HCT116 (cell line): ENCODE results near the gene MYH10. TPM values are rescaled to one million over a fixed set of nuclear protein-coding genes. Genes with fewer than 3 reads are reported as not detected.

ENCODE experiments used
- ATAC-seq: fragments of 200-7000 bp; cut with Tn5 transposase; 2 replicates; pipeline ENCODE4 v1.9.1; 2020; ENCODE audit warnings: mild to moderate bottlenecking, moderate library complexity
- BruUV-seq: library from RNA; stranded (reverse); fragments of 400-500 nt; replicated peaks from 2 replicates; lab custom pipeline; 2021; lab: Mats Ljungman, UMichigan
- CTCF ChIA-PET: fragments of 300-600 bp; sonication (Branson Sonifier 250); formaldehyde crosslinking; loops from one replicate; lab custom pipeline; 2021; ENCODE audit warnings: antibody characterized with exemption; lab: Charles Lee
- POLR2A ChIA-PET: fragments of 300-600, 350-600 bp; sonication (Branson Sonifier 250); formaldehyde crosslinking; loops from one replicate; lab custom pipeline; 2021; ENCODE audit warnings: antibody characterized with exemption; lab: Charles Lee
- RAD21 ChIA-PET, 2 experiments: fragments of 300-600 bp; sonication (Branson Sonifier 250); formaldehyde crosslinking; loops; one replicate each; lab custom pipeline; 2023; ENCODE audit warnings: low total read pairs in 2 of 2; ENCODE audit not compliant: uncharacterized antibody in 2 of 2, unreplicated experiment in 2 of 2, low non-redundant PET in 1 of 2; lab: Charles Lee
- DNase-seq: peaks from one replicate; pipeline ENCODE4 v3.0.0-alpha.2; 2010; ENCODE audit warnings: low read depth, low spot score
- H2AFZ ChIP-seq: fragments of 200-600 bp; shearing (Covaris generic), sonication (generic); 2 replicates; pipeline ENCODE4 v1.6.1; 2017; ENCODE audit warnings: low read depth, mixed run types, mixed read lengths, antibody characterized with exemption, low read length; ENCODE audit not compliant: poor library complexity, severe bottlenecking
- H3K27ac ChIP-seq: 2 replicates; pipeline ENCODE4 v1.5.1; 2012; ENCODE audit warnings: low read depth, low read length
- H3K27me3 ChIP-seq: fragments of 200-600 bp; sonication (generic); 2 replicates; pipeline ENCODE4 v1.6.1; 2016; ENCODE audit warnings: mixed run types, low read length, mixed read lengths; ENCODE audit not compliant: insufficient read depth
- H3K36me3 ChIP-seq, 2 experiments: fragments of 200-500 bp in 1 of 2; fragments of 200-600 bp in 1 of 2; sonication (Bioruptor generic) in 1 of 2; sonication (generic) in 1 of 2; 2 replicates each; pipeline versions ENCODE4 v1.5.1 to v1.6.1; 2014 to 2016; ENCODE audit warnings: low read length in 2 of 2, inconsistent platforms in 1 of 2, mixed read lengths in 1 of 2, mixed run types in 1 of 2; ENCODE audit not compliant: insufficient read depth in 2 of 2, control insufficient read depth in 1 of 2
- H3K4me1 ChIP-seq, 2 experiments: fragments of 200-600 bp in 1 of 2; sonication (generic) in 1 of 2; 2 replicates each; pipeline versions ENCODE4 v1.5.1 to v1.6.1; 2012 to 2017; ENCODE audit warnings: low read length in 2 of 2, inconsistent platforms in 1 of 2, mild to moderate bottlenecking in 1 of 2, mixed read lengths in 1 of 2, mixed run types in 1 of 2, moderate library complexity in 1 of 2; ENCODE audit not compliant: insufficient read depth in 2 of 2, control insufficient read depth in 1 of 2
- H3K4me2 ChIP-seq: fragments of 200-600 bp; sonication (generic); 2 replicates; pipeline ENCODE4 v1.6.1; 2017; ENCODE audit warnings: mixed run types, low read length, mixed read lengths
- H3K4me3 ChIP-seq, 2 experiments: fragments of 200-600 bp in 1 of 2; sonication (generic) in 1 of 2; replicated peaks in 1 of 2; 2 replicates each; pipeline ENCODE4 v1.5.1; 2011 to 2016; ENCODE audit warnings: low read length in 2 of 2, control low read depth in 1 of 2, low read depth in 1 of 2, mild to moderate bottlenecking in 1 of 2, mixed read lengths in 1 of 2, mixed run types in 1 of 2
- H3K79me2 ChIP-seq: fragments of 200-600 bp; sonication (generic); 2 replicates; pipeline ENCODE4 v1.6.1; 2017; ENCODE audit warnings: mild to moderate bottlenecking, mixed run types, low read length, moderate library complexity, mixed read lengths; ENCODE audit not compliant: insufficient read depth
- H3K9ac ChIP-seq: fragments of 200-600 bp; sonication (generic); 2 replicates; pipeline ENCODE4 v1.6.1; 2016; ENCODE audit warnings: low read length, mixed read lengths
- H3K9me2 ChIP-seq: fragments of 200-600 bp; sonication (generic), shearing (Covaris generic); 2 replicates; pipeline ENCODE4 v1.6.1; 2017; ENCODE audit warnings: mixed run types, mild to moderate bottlenecking, moderate library complexity; ENCODE audit not compliant: insufficient read depth
- H3K9me3 ChIP-seq, 2 experiments: fragments of 200-500 bp in 1 of 2; fragments of 200-600 bp in 1 of 2; sonication (Bioruptor generic) in 1 of 2; sonication (generic) in 1 of 2; 2 replicates each; pipeline ENCODE4 v1.6.1; 2014 to 2017; ENCODE audit warnings: low read length in 2 of 2, mixed read lengths in 2 of 2, inconsistent platforms in 1 of 2, low read depth in 1 of 2, mild to moderate bottlenecking in 1 of 2, mixed run types in 1 of 2, moderate library complexity in 1 of 2; ENCODE audit not compliant: control insufficient read depth in 1 of 2, insufficient read depth in 1 of 2
- H4K20me1 ChIP-seq: fragments of 200-600 bp; sonication (generic), shearing (Covaris generic); 2 replicates; pipeline ENCODE4 v1.6.1; 2017; ENCODE audit warnings: mixed run types, mild to moderate bottlenecking, moderate library complexity; ENCODE audit not compliant: insufficient read depth
- CBX3 ChIP-seq: IDR thresholded peaks from 2 replicates; pipeline ENCODE4 v1.6.1; 2012; ENCODE audit warnings: low read depth
- EGR1 ChIP-seq: IDR thresholded peaks from 2 replicates; pipeline ENCODE4 v1.6.1; 2012; ENCODE audit warnings: low read depth
- ELF1 ChIP-seq: IDR thresholded peaks from 2 replicates; pipeline ENCODE4 v1.6.1; 2012; ENCODE audit warnings: low read depth, borderline replicate concordance
- EZH2 ChIP-seq: fragments of 200-600 bp; sonication (generic); IDR thresholded peaks from 2 replicates; pipeline ENCODE4 v1.6.1; 2017; ENCODE audit warnings: antibody characterized with exemption, mixed run types
- EZH2phosphoT487 ChIP-seq: fragments of 200-600 bp; IDR thresholded peaks from 2 replicates; pipeline ENCODE4 v1.6.1; 2018; ENCODE audit warnings: antibody characterized with exemption, borderline replicate concordance
- FOSL1 ChIP-seq: IDR thresholded peaks from 2 replicates; pipeline ENCODE4 v1.6.1; 2012; ENCODE audit warnings: low read depth
- JUND ChIP-seq: IDR thresholded peaks from 2 replicates; pipeline ENCODE4 v1.6.1; 2012
- POLR2A ChIP-seq: IDR thresholded peaks from 2 replicates; pipeline ENCODE4 v1.7.0; 2011; ENCODE audit warnings: borderline replicate concordance; ENCODE audit not compliant: insufficient read depth, insufficient read length; ENCODE audit errors: extremely low read depth
- POLR2AphosphoS5 ChIP-seq: IDR thresholded peaks from 2 replicates; pipeline ENCODE4 v1.6.1; 2011; ENCODE audit warnings: mild to moderate bottlenecking, low read depth, low read length, moderate library complexity
- RAD21 ChIP-seq: IDR thresholded peaks from 2 replicates; pipeline ENCODE4 v1.6.1; 2012; ENCODE audit warnings: low read depth, mild to moderate bottlenecking
- REST ChIP-seq: IDR thresholded peaks from 2 replicates; pipeline ENCODE4 v1.6.1; 2012; ENCODE audit warnings: low read depth
- SIN3A ChIP-seq: IDR thresholded peaks from 2 replicates; pipeline ENCODE4 v1.6.1; 2012; ENCODE audit warnings: low read depth
- SP1 ChIP-seq: IDR thresholded peaks from 2 replicates; pipeline ENCODE4 v1.6.1; 2012; ENCODE audit warnings: low read depth
- SRF ChIP-seq: IDR thresholded peaks from 2 replicates; pipeline ENCODE4 v1.6.1; 2012; ENCODE audit warnings: low read depth
- TCF7L2 ChIP-seq: IDR thresholded peaks from 2 replicates; pipeline ENCODE4 v1.7.0; 2011; ENCODE audit warnings: borderline replicate concordance, inconsistent platforms; ENCODE audit not compliant: insufficient read depth, insufficient read length; ENCODE audit errors: extremely low read depth
- ZBTB33 ChIP-seq: IDR thresholded peaks from 2 replicates; pipeline ENCODE4 v1.6.1; 2011; ENCODE audit warnings: mild to moderate bottlenecking, low read length, moderate library complexity; ENCODE audit not compliant: insufficient replicate concordance; ENCODE audit errors: extremely low read depth
- ZNF274 ChIP-seq: fragments of 200-500 bp; sonication (Bioruptor generic); IDR thresholded peaks from 2 replicates; pipeline ENCODE4 v1.6.1; 2014; ENCODE audit warnings: mild to moderate bottlenecking, low read depth, low read length, inconsistent platforms
- intact Hi-C: fragments of 100-400 bp; cut with micrococcal nuclease; formaldehyde crosslinking; loops from 2 replicates; pipeline ENCODE4 v1.10.0; 2022
- total RNA-seq: library from RNA; stranded (reverse); gene quantifications from one replicate; pipeline ENCODE4 v1.2.1, GENCODE V29; 2021; ENCODE audit not compliant: unreplicated experiment
- TF ChIP-seq, protein P1 (sequence below), 3 experiments: fragments of 200-600 bp in 1 of 3; sonication (generic) in 1 of 3; IDR thresholded peaks in 2 of 3; conservative IDR thresholded peaks in 1 of 3; 2 replicates each; pipeline ENCODE4 v1.5.1; 2012 to 2017; ENCODE audit warnings: low read depth in 2 of 3, low read length in 2 of 3, antibody characterized with exemption in 1 of 3, borderline replicate concordance in 1 of 3, control low read depth in 1 of 3, mild to moderate bottlenecking in 1 of 3, mixed read lengths in 1 of 3, mixed run types in 1 of 3, moderate library complexity in 1 of 3; ENCODE audit not compliant: insufficient read depth in 1 of 3
- TF ChIP-seq, protein P2 (sequence below): IDR thresholded peaks from 2 replicates; pipeline ENCODE4 v1.6.1; 2012
- TF ChIP-seq, protein P3 (sequence below): IDR thresholded peaks from 2 replicates; pipeline ENCODE4 v1.6.1; 2012

Gene MYH10
- total RNA-seq, 1 experiment from 2014 or later = 39.2 TPM

- intact Hi-C loops = no loop called here
- no peaks in the 10 kb centered on the region for H4K20me1 ChIP-seq
- no peaks in the 10 kb centered on the region for H3K79me2 ChIP-seq
- no peak for ATAC-seq
- ChIA-PET CTCF (no interaction called here), POLR2A (no interaction called here), RAD21 (no interaction called here)
- H3K27ac ChIP-seq = no peak overlapping the region
- no peak overlapping the region for H3K9ac ChIP-seq
- H3K9me3 ChIP-seq = no peaks in the 10 kb centered on the region
- H3K27me3 ChIP-seq = no peaks in the 10 kb centered on the region
- no peak overlapping the region for H2AFZ ChIP-seq
- no peaks in the 10 kb centered on the region for H3K4me1 ChIP-seq
- H3K36me3 ChIP-seq = peaks cover 13 to 18% of the 10 kb centered on the region in 2 experiments; a peak in 3 of 4 replicates
- no peak for TF ChIP-seq EZH2
- TF ChIP-seq EGR1 = no peak
- no peak for TF ChIP-seq ZBTB33
- TF ChIP-seq FOSL1 = no peak
- TF ChIP-seq TCF7L2 = no peak
- no peak for TF ChIP-seq RAD21
- TF ChIP-seq, protein P1, sequence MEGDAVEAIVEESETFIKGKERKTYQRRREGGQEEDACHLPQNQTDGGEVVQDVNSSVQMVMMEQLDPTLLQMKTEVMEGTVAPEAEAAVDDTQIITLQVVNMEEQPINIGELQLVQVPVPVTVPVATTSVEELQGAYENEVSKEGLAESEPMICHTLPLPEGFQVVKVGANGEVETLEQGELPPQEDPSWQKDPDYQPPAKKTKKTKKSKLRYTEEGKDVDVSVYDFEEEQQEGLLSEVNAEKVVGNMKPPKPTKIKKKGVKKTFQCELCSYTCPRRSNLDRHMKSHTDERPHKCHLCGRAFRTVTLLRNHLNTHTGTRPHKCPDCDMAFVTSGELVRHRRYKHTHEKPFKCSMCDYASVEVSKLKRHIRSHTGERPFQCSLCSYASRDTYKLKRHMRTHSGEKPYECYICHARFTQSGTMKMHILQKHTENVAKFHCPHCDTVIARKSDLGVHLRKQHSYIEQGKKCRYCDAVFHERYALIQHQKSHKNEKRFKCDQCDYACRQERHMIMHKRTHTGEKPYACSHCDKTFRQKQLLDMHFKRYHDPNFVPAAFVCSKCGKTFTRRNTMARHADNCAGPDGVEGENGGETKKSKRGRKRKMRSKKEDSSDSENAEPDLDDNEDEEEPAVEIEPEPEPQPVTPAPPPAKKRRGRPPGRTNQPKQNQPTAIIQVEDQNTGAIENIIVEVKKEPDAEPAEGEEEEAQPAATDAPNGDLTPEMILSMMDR (IDR thresholded peaks at IDR 0.05 in 2 of 3, conservative IDR thresholded peaks at IDR 0.05 in 1 of 3; ENCODE audit: borderline replicate concordance in 1 of 3, insufficient read depth in 1 of 3, low read depth in 2 of 3, low read length in 2 of 3) = no peak
- no peak for TF ChIP-seq EZH2phosphoT487
- no peak for TF ChIP-seq SP1
- TF ChIP-seq POLR2A = no peak
- TF ChIP-seq CBX3 = no peak
- TF ChIP-seq SRF = no peak
- TF ChIP-seq, protein P2, sequence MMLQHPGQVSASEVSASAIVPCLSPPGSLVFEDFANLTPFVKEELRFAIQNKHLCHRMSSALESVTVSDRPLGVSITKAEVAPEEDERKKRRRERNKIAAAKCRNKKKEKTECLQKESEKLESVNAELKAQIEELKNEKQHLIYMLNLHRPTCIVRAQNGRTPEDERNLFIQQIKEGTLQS = no peak
- TF ChIP-seq ZNF274 = no peak
- no peak for TF ChIP-seq SIN3A
- TF ChIP-seq ELF1 = no peak
- TF ChIP-seq REST = no peak
- no peak for TF ChIP-seq POLR2AphosphoS5
- TF ChIP-seq, protein P3, sequence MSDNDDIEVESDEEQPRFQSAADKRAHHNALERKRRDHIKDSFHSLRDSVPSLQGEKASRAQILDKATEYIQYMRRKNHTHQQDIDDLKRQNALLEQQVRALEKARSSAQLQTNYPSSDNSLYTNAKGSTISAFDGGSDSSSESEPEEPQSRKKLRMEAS = no peak
- no peak for TF ChIP-seq JUND
- BruUV-seq = no TSS peak
- no peaks in the 10 kb centered on the region for H3K9me2 ChIP-seq
- no peak overlapping the region for H3K4me2 ChIP-seq
- DNase-seq = no peak
- no peak overlapping the region for H3K4me3 ChIP-seq
These were observed 134.4 kb downstream of the MYH10 start for GRCh38 chr17:8496081-8496480.
